ENCODE data around the gene DDX52. TPM values are rescaled to one million over a fixed set of nuclear protein-coding genes. Genes with fewer than 3 reads are reported as not detected.
"Not testable (repeated sequence)": the region's sequence is repeated elsewhere in the genome, so short reads cannot be mapped to it uniquely, and the experiment has no call there.

The DDX52 gene
- total RNA-seq, 1 donor from 2014 or later = 12.9 TPM

- Histone ChIP-seq H3K9me3 (replicated peaks) (no peaks in the 10 kb centered on the region), H3K4me3 (no peak overlapping the region), H3K27ac (replicated peaks) (no peak overlapping the region), H3K36me3 (peaks cover 59% of the 10 kb centered on the region), H3K27me3 (ENCODE audit: low read depth) (no peaks in the 10 kb centered on the region), H3K4me1 (peaks cover 52% of the 10 kb centered on the region)
- TF ChIP-seq, protein P1, sequence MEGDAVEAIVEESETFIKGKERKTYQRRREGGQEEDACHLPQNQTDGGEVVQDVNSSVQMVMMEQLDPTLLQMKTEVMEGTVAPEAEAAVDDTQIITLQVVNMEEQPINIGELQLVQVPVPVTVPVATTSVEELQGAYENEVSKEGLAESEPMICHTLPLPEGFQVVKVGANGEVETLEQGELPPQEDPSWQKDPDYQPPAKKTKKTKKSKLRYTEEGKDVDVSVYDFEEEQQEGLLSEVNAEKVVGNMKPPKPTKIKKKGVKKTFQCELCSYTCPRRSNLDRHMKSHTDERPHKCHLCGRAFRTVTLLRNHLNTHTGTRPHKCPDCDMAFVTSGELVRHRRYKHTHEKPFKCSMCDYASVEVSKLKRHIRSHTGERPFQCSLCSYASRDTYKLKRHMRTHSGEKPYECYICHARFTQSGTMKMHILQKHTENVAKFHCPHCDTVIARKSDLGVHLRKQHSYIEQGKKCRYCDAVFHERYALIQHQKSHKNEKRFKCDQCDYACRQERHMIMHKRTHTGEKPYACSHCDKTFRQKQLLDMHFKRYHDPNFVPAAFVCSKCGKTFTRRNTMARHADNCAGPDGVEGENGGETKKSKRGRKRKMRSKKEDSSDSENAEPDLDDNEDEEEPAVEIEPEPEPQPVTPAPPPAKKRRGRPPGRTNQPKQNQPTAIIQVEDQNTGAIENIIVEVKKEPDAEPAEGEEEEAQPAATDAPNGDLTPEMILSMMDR (IDR thresholded peaks at IDR 0.05; ENCODE audit: borderline replicate concordance) = no peak
- DNase-seq = no peak
- intact Hi-C loops (cut with micrococcal nuclease) = no loop called here
Observed at GRCh38 chr17:37640015-37640414, 3.2 kb downstream of the DDX52 start.

DNA sequence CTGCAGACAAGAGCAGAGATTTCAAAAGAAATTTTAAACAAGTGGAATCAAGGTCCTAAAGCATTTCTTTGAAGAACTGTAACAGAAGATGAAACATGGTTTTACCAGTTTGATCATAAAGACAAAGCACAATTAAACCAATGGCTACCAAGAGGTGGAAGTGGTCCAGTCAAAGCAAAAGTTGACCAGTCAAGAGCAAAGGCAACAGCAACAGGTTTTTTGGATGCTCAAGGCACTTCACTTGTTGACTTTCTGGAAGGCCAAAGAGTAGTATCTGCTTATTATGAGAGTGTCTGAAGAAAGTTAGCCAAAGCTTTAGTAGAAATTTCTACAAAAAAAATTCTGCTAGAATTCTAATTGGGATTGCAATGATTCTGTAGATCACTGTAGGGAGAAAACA lies 5.3 kb downstream of the DDX52 start:
- H3K4me3 ChIP-seq = no peak overlapping the region
- H3K4me1 ChIP-seq = peaks cover 46% of the 10 kb centered on the region
- no peak for DNase-seq
- no peak overlapping the region for H3K27ac ChIP-seq (replicated peaks)
- H3K36me3 ChIP-seq = peaks cover 66% of the 10 kb centered on the region
- intact Hi-C loops (cut with micrococcal nuclease) = no loop called here
- H3K27me3 ChIP-seq (ENCODE audit: low read depth) = no peaks in the 10 kb centered on the region
- H3K9me3 ChIP-seq (replicated peaks) = no peaks in the 10 kb centered on the region
- TF ChIP-seq, protein P1 (IDR thresholded peaks at IDR 0.05; ENCODE audit: borderline replicate concordance) = no peak

DNA sequence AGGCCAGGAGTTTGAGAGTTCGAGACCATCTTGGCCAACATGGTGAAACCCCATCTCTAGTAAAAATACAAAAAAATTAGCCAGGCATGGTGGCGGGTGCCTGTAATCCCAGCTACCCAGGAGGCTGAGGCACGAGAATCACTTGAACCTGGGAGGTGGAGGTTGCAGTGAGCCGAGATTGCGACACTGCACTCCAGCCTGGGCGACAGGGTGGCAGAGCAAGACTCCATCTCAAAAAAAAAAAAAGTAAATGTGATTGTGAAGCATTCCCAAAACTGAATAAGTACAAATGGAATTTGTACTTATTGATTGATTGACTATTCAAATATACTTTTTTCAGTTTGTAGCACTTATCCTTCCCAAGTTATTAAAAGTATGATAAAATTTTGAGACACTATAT lies 26.8 kb downstream of the DDX52 start:
- DNase-seq; intact Hi-C loops (cut with micrococcal nuclease); H3K27me3 ChIP-seq (ENCODE audit: low read depth); H3K27ac ChIP-seq (replicated peaks); H3K9me3 ChIP-seq (replicated peaks); H3K4me3 ChIP-seq; H3K4me1 ChIP-seq: not testable (repeated sequence)
- H3K36me3 ChIP-seq = peaks cover 88% of the 10 kb centered on the region

- H3K4me1 ChIP-seq = peaks cover 2% of the 10 kb centered on the region
- no peak overlapping the region for H3K27ac ChIP-seq (replicated peaks)
- H3K27me3 ChIP-seq (ENCODE audit: low read depth) = no peaks in the 10 kb centered on the region
- DNase-seq = no peak
- H3K4me3 ChIP-seq = no peak overlapping the region
- peaks cover 72% of the 10 kb centered on the region for H3K36me3 ChIP-seq
- H3K9me3 ChIP-seq (replicated peaks) = no peaks in the 10 kb centered on the region
- TF ChIP-seq, protein P1 (IDR thresholded peaks at IDR 0.05; ENCODE audit: borderline replicate concordance) = no peak
- intact Hi-C loops (cut with micrococcal nuclease) = no loop called here
Observed at GRCh38 chr17:37614823-37615222, 28.4 kb downstream of the DDX52 start.

DNA sequence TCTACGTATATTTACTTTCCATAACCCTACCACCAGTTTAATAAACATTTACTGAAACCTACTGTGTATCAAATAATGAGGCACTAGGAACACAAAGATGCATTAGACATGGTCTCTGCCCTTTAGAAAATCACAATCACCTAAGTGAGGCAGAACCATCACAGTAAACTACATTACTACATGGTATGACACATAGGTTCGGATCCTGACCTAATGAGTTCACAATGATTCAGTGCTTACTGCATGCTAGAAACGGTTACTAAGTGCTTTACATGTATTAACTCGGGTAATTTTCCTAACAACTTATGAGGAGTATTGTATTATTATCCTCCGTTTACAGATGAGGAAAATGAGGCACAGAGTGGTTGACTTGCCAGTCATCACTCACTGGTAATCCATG lies 28.9 kb downstream of the DDX52 start:
- no peak overlapping the region for H3K4me3 ChIP-seq
- no peaks in the 10 kb centered on the region for H3K9me3 ChIP-seq (replicated peaks)
- H3K27me3 ChIP-seq (ENCODE audit: low read depth) = no peaks in the 10 kb centered on the region
- H3K27ac ChIP-seq (replicated peaks) = no peak overlapping the region
- no peak for DNase-seq
- TF ChIP-seq, protein P1 (IDR thresholded peaks at IDR 0.05; ENCODE audit: borderline replicate concordance) = no peak
- intact Hi-C loops (cut with micrococcal nuclease) = no loop called here
- peaks cover 67% of the 10 kb centered on the region for H3K36me3 ChIP-seq
- peaks cover 4% of the 10 kb centered on the region for H3K4me1 ChIP-seq

- Histone ChIP-seq H3K4me1 (peaks cover 35% of the 10 kb centered on the region), H3K27ac (replicated peaks) (no peak overlapping the region), H3K36me3 (peaks cover 33% of the 10 kb centered on the region), H3K9me3 (replicated peaks) (no peaks in the 10 kb centered on the region), H3K27me3 (ENCODE audit: low read depth) (no peaks in the 10 kb centered on the region), H3K4me3 (no peak overlapping the region)
- DNase-seq = no peak
- intact Hi-C loops (cut with micrococcal nuclease) = no loop called here
- TF ChIP-seq, protein P1 (IDR thresholded peaks at IDR 0.05; ENCODE audit: borderline replicate concordance) = no peak
Observed at GRCh38 chr17:37610971-37611370, 32.3 kb downstream of the DDX52 start.

DNA sequence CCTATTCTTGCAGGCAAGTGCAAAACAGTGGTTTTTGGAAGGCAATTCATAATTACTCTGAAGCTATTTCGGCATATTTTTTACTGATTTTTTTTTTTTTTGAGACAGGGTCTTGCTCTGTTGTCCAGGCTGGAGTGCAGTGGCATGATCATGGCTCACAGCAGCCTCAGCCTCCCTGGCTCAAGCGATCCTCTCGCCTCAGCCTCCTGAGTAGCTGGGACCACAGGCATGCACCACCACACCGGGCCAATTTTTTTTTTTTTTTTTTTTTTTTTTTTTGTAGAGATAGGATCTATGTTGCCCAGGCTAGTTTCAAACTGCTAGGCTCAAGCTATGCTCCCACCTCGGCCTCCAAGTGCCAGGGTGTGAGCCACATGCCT lies 33.2 kb downstream of the DDX52 start:
- H3K27ac ChIP-seq (replicated peaks) = peak overlapping the region; percentile 96
- H3K4me1 ChIP-seq = peaks cover 44% of the 10 kb centered on the region
- DNase-seq; H3K27me3 ChIP-seq (ENCODE audit: low read depth); H3K9me3 ChIP-seq (replicated peaks); intact Hi-C loops (cut with micrococcal nuclease): not testable (repeated sequence)
- peaks cover 25% of the 10 kb centered on the region for H3K36me3 ChIP-seq
- peak overlapping the region; percentile 97 for H3K4me3 ChIP-seq

Measured in left ventricle myocardium inferior (tissue), 1 donor.